ENCODE results near the gene ORAI2. TPM values are rescaled to one million over a fixed set of nuclear protein-coding genes. Genes with fewer than 3 reads are reported as not detected.

Gene ORAI2
- total RNA-seq, 1 donor from 2014 or later: 48.5 TPM

DNA sequence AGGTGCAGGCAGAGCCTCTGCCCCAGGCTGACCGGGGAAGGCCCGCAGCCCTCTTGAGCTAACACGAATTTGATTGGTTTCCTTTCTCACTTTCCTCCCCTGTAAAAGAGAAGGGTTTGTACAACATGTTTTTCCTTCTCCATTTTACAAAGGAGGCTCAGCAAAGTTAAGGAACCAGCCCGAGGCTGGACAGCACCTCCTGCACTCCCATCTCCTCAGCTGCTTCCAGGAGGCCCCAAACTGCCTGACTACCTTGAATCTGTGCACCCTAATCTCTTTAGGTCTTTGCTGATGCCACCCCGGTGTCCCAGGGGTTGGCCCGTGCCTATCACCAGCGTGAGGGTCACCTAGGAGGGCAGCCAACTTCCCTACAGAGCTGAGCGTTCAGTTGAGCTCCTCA, 27.1 kb downstream of the ORAI2 start:
- Mint-ChIP-seq H3K4me1 (peaks cover 13% of the 10 kb centered on the region), H3K9me3 (no peaks in the 10 kb centered on the region), H3K27me3 (ENCODE audit: low read depth) (no peaks in the 10 kb centered on the region), H3K4me3 (peak overlapping the region; percentile 71), H3K36me3 (ENCODE audit: low read depth) (peaks cover 3% of the 10 kb centered on the region), H3K27ac (ENCODE audit: unreplicated experiment) (no peak overlapping the region)
- no peak for DNase-seq (ENCODE audit: low read depth, low spot score)
- TF ChIP-seq, protein P1, sequence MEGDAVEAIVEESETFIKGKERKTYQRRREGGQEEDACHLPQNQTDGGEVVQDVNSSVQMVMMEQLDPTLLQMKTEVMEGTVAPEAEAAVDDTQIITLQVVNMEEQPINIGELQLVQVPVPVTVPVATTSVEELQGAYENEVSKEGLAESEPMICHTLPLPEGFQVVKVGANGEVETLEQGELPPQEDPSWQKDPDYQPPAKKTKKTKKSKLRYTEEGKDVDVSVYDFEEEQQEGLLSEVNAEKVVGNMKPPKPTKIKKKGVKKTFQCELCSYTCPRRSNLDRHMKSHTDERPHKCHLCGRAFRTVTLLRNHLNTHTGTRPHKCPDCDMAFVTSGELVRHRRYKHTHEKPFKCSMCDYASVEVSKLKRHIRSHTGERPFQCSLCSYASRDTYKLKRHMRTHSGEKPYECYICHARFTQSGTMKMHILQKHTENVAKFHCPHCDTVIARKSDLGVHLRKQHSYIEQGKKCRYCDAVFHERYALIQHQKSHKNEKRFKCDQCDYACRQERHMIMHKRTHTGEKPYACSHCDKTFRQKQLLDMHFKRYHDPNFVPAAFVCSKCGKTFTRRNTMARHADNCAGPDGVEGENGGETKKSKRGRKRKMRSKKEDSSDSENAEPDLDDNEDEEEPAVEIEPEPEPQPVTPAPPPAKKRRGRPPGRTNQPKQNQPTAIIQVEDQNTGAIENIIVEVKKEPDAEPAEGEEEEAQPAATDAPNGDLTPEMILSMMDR (conservative IDR thresholded peaks at IDR 0.05): no peak

DNA sequence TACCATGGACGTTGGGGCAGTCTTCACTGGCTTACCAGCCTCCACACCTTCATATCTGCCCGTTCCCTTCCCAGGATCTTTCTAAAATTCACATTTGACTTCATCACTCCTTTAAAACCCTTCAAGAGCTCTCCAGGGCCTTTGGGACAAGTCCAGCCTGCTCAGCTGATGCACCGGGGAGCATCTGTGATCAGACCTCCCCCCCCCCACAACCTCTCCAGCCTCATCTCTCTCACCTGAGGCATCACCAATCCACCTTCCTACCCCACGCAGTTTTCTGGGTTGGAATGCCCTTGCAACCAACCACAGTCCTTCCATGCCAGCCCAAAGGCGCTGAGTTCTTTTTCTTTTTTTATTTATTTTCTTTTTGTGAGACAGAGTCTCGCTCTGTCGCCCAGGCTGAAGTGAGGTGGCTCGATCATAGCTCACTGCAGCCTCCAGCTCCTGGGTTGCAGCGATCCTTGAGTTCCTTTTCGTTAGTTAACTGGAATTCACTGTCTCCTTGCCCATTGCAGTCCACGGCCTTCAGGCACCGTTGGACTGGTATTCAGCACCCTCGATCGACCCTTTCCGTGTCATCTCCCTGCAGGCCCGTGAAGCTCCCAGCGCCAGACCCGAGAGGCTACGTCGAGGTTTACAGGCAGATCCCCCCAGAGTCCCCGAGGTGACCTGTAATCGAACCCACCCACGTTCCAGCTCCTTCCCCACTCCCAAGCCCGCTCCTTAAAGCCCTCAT, 30.6 kb downstream of the ORAI2 start:
- Mint-ChIP-seq H3K4me1 (peaks cover 24% of the 10 kb centered on the region), H3K36me3 (ENCODE audit: low read depth) (peaks cover 3% of the 10 kb centered on the region), H3K9me3 (no peaks in the 10 kb centered on the region), H3K27me3 (ENCODE audit: low read depth) (no peaks in the 10 kb centered on the region), H3K27ac (ENCODE audit: unreplicated experiment) (peak overlapping the region; percentile 84), H3K4me3 (peak overlapping the region; percentile 97)
- TF ChIP-seq, protein P1 (conservative IDR thresholded peaks at IDR 0.05): no peak
- DNase-seq (ENCODE audit: low read depth, low spot score): no peak

DNA sequence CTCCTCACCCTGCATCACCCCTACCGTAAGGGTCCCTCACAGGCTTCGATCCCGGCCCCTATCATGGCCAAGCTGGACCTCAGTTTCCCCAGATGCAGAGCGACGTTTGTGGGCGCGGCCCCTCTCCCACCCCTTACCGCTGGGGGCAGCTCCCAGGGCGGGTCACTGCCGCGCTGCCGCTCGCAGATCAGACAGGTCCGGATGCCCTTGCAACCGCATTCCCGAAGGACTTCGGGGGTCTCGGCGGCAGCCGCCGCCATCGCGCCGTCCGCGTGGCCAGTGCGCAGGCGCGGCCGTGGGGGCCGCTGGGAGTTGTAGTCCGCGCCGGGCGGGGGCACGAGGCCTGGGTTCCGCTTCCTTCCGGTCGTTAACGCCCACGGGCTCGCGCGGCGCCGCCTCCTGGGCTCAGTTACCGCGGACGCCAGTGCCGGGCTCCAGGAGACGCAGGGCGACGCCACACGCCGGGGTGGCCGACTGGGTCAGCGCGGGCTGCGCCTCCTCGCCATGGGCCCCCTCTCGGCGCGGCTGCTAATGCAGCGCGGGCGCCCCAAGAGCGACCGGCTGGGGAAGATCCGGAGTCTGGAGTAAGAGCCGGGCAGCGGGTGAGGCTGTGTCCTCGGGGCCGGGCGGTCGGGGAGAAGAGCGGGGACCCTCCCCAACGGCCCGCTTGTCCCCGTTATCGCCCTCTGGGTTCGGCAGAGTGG, 31.4 kb downstream of the ORAI2 start, which contains the start of the genes ALKBH4 and LRWD1:
Gene ALKBH4 (minus strand): TSS at position 287 of the 704 bp plus-strand sequence. CDS start 27 bp downstream, at position 260.
Gene LRWD1 (plus strand): TSS at position 408 of the 704 bp plus-strand sequence. CDS start 97 bp downstream, at position 505.
- no peaks in the 10 kb centered on the region for H3K9me3 Mint-ChIP-seq
- peak within 1 kb of the TSS; percentile 97 for H3K4me3 Mint-ChIP-seq
- H3K4me1 Mint-ChIP-seq: peaks cover 24% of the 10 kb centered on the region
- peak within 1 kb of the TSS; percentile 84 for H3K27ac Mint-ChIP-seq (ENCODE audit: unreplicated experiment)
- TF ChIP-seq, protein P1 (conservative IDR thresholded peaks at IDR 0.05): peak; percentile 21
- H3K27me3 Mint-ChIP-seq (ENCODE audit: low read depth): no peaks in the 10 kb centered on the region
- peaks cover 3% of the 10 kb centered on the region for H3K36me3 Mint-ChIP-seq (ENCODE audit: low read depth)
- peak; percentile 90 for DNase-seq (ENCODE audit: low read depth, low spot score)

DNA sequence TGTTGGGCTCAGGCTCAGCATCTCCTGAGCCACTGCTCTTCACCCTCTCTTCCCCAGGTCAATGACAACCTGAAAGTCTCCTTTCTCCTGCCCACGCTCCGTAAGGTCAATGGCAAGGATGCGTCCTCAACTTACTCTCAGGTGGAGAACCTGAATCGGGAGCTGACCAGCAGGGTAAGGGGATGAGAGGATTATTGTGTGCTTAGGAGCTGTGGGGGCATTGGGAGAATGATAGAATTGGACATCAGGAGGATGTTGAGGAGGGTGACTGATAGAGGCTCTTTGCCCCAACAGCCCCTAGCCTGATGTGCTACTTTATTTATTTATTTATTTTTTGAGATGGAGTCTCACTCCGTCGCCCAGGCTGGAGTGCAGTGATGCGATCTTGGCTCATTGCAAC, 32.7 kb downstream of the ORAI2 start:
- H3K36me3 Mint-ChIP-seq (ENCODE audit: low read depth): peaks cover 3% of the 10 kb centered on the region
- no peak for DNase-seq (ENCODE audit: low read depth, low spot score)
- H3K27ac Mint-ChIP-seq (ENCODE audit: unreplicated experiment): no peak overlapping the region
- H3K4me3 Mint-ChIP-seq: peak overlapping the region; percentile 97
- TF ChIP-seq, protein P1 (conservative IDR thresholded peaks at IDR 0.05): no peak
- H3K27me3 Mint-ChIP-seq (ENCODE audit: low read depth): no peaks in the 10 kb centered on the region
- H3K4me1 Mint-ChIP-seq: peaks cover 24% of the 10 kb centered on the region
- no peaks in the 10 kb centered on the region for H3K9me3 Mint-ChIP-seq

DNA sequence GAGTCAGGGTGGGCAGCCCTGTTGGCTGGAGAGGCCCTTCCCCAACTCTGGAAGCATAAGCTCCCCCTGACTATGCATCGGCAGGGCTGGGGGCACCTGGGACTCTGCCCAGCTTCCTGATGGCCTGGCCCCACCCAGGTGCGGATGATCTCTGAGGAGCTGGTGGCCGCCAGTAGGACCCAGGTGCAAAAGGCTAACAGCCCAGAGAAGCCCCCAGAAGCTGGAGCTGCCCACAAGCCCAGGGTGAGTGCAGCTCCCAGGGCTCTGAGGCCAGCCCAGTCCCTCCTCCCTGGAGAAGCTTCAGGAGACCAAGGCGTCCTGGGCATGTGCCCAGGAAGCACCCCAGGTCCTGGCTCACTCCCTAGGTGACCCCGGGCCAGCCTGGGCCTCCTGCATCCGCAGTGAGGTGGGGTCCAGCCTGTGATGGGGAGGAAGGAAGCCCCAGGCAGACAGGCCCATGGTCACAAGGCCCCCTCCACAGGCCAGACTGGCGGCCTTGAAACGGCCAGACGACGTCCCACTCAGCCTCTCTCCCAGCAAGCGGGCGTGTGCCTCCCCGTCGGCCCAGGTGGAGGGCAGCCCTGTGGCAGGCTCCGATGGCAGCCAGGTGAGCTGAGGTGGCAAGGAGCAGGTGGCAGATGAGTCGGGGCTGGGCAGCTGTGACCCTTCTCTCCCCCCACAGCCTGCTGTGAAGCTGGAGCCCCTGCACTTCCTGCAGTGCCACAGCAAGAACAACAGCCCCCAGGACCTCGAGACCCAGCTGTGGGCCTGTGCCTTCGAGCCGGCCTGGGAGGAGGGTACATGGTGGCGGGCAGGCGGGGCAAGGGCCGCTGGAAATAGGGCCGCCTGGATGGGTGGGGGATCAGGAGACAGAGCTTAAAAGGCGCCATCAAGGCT, 34.5 kb downstream of the ORAI2 start:
- H3K27me3 Mint-ChIP-seq (ENCODE audit: low read depth): no peaks in the 10 kb centered on the region
- DNase-seq (ENCODE audit: low read depth, low spot score): no peak
- peaks cover 24% of the 10 kb centered on the region for H3K4me1 Mint-ChIP-seq
- H3K9me3 Mint-ChIP-seq: no peaks in the 10 kb centered on the region
- H3K27ac Mint-ChIP-seq (ENCODE audit: unreplicated experiment): no peak overlapping the region
- TF ChIP-seq, protein P1 (conservative IDR thresholded peaks at IDR 0.05): no peak
- no peak overlapping the region for H3K4me3 Mint-ChIP-seq
- no peaks in the 10 kb centered on the region for H3K36me3 Mint-ChIP-seq (ENCODE audit: low read depth)
